Adipocyte (in vitro differentiated cells): ENCODE measurements around the gene KNCN.

Experiments used
- DNase-seq: peaks from one replicate; pipeline ENCODE4 v3.0.0-alpha.2; 2015; ENCODE audit warnings: low read depth
- H3K27me3 ChIP-seq: replicated peaks from 2 replicates; pipeline ENCODE4 v1.7.0; 2013; ENCODE audit warnings: mild to moderate bottlenecking, low read length, moderate library complexity; ENCODE audit not compliant: control insufficient read depth, insufficient read depth
- H3K36me3 ChIP-seq: 2 replicates; pipeline ENCODE4 v1.7.0; 2013; ENCODE audit warnings: low read length, mild to moderate bottlenecking, moderate library complexity; ENCODE audit not compliant: control insufficient read depth, insufficient read depth, severe bottlenecking
- H3K4me1 ChIP-seq: 2 replicates; pipeline ENCODE4 v1.7.0; 2013; ENCODE audit warnings: mild to moderate bottlenecking, low read length, moderate library complexity; ENCODE audit not compliant: control insufficient read depth, insufficient read depth
- H3K4me3 ChIP-seq: 2 replicates; pipeline ENCODE4 v1.7.0; 2013; ENCODE audit warnings: mild to moderate bottlenecking, low read length, moderate library complexity
- H3K9ac ChIP-seq: 2 replicates; pipeline ENCODE4 v1.7.0; 2013; ENCODE audit warnings: mild to moderate bottlenecking, low read length, moderate library complexity
- H3K9me3 ChIP-seq: 2 replicates; pipeline ENCODE4 v1.7.0; 2013; ENCODE audit warnings: mild to moderate bottlenecking, low read length, moderate library complexity; ENCODE audit not compliant: control insufficient read depth

The KNCN gene

DNA sequence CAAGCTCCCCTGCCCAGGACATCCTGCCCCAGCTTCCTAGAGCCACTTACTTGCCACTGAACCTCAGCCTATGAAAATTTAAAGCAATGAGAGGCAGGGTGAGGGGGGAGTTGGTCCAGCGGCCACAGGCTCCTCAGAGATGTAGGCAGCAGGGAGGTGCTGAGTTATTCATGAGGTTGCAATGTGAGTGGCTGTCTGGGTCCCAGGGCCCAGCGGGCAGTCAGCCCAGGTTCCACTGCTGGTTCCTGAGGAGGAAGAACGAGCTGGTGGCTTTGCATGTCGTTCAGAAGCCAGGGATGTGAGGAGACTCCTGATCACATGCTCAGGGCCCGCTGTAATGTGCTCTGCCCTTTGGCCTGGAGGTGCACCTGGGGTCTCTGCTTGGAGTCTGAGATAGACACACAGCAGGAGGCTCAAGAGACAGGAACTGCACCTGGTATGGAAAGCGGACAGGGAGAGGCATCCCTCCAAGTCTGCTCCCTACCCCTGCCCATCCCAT is at the start of gene KNCN:
Gene KNCN (minus strand): TSS at position 51 of the 499 bp plus-strand sequence. CDS start 432 bp downstream, outside the sequence.
- Histone ChIP-seq H3K27me3 (peaks cover 58% of the 10 kb centered on the region), H3K9ac (no peak within 1 kb of the TSS), H3K36me3 (no peaks in the 10 kb centered on the region), H3K9me3 (no peaks in the 10 kb centered on the region), H3K4me3 (no peak within 1 kb of the TSS), H3K4me1 (no peaks in the 10 kb centered on the region)
- DNase-seq = no peak

DNA sequence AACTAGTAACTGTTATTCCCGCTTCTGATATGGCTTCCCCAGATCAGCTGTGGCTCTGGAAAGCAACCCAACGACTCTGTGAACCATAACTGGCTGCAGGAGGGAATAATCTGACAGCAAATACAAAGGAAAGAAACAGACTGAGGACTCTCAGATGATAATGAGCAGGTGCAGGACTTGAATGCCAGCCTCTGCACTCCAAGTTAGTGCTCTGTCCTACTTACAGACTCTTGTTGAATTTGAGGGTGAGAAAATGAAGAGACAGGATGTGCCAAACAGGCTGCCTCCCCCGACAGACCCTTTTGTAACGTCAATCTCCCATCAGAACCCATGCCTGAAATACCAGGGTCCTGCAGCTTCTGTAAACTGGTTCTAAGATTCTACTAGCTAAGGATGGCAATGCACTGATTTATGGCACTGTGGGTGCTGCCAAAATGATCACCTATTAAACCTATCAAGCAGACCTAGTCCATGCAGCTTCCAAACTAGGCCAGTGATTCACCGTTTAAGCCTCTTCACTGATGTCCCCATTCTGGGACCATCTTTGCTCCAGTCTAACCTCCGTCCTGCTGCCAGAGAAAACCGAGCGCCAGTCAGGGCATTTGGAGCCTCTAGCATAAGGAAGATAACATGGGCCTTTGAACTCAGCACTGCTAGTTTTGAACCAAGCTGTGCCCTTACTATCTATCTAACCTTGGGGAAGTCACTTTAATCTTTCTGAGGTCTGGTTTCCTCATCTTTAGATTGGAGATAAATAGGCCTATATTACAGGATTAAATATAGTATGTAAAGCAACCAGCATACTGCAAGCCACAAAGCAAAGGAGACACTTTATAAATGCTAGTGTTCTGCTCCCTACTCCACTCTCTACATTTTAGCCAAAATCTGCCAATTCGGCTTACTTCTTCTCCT is 47.9 kb upstream of the KNCN start:
- no peak overlapping the region for H3K9ac ChIP-seq
- no peaks in the 10 kb centered on the region for H3K9me3 ChIP-seq
- no peak for DNase-seq
- no peak overlapping the region for H3K4me3 ChIP-seq
- no peaks in the 10 kb centered on the region for H3K27me3 ChIP-seq
- peaks cover 13% of the 10 kb centered on the region for H3K4me1 ChIP-seq
- no peaks in the 10 kb centered on the region for H3K36me3 ChIP-seq

DNA sequence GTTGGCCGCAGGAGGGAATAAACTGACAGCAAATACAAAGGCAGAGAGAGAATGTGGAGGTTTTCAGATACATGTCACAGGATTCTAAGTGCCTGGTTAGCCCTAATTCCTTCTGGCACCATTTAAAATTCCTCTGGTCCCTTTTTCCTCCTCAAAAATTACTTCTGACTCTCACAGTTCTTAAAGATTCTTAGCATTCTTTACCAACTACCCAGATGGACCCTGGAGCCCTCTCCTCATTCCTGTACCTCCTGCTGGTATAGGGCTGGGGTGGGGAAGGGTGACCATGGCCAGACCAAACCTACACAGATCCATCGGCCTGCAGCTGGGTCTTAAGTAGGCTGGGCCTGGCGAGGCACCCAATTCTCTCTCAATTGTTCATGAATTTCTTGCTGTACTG is 45.4 kb upstream of the KNCN start:
- no peaks in the 10 kb centered on the region for H3K27me3 ChIP-seq
- no peak overlapping the region for H3K9ac ChIP-seq
- no peak overlapping the region for H3K4me3 ChIP-seq
- no peak for DNase-seq
- peaks cover 6% of the 10 kb centered on the region for H3K4me1 ChIP-seq
- H3K9me3 ChIP-seq = no peaks in the 10 kb centered on the region
- H3K36me3 ChIP-seq = peaks cover 21% of the 10 kb centered on the region

DNA sequence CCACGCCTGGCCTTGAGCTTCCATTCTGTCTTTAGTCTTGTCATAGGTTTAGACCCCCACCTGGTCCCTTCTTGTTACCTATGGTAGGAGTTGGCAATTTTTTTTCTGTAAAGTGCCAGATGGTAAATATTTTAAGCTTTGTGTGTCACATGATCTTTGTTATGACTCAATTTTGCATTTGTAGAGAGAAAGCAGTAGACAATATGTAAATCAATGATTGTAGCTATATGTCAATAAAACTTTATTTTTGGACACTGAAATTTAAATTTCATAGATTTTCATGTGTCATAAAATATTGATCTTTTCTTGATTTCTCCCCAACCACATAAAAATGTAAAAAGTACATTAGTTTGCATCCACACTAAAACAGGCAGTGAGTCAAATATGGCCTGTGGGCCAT is 44.6 kb upstream of the KNCN start:
- no peak overlapping the region for H3K9ac ChIP-seq
- no peaks in the 10 kb centered on the region for H3K27me3 ChIP-seq
- DNase-seq = no peak
- peaks cover 6% of the 10 kb centered on the region for H3K4me1 ChIP-seq
- H3K4me3 ChIP-seq = no peak overlapping the region
- H3K36me3 ChIP-seq = peaks cover 29% of the 10 kb centered on the region
- no peaks in the 10 kb centered on the region for H3K9me3 ChIP-seq

DNA sequence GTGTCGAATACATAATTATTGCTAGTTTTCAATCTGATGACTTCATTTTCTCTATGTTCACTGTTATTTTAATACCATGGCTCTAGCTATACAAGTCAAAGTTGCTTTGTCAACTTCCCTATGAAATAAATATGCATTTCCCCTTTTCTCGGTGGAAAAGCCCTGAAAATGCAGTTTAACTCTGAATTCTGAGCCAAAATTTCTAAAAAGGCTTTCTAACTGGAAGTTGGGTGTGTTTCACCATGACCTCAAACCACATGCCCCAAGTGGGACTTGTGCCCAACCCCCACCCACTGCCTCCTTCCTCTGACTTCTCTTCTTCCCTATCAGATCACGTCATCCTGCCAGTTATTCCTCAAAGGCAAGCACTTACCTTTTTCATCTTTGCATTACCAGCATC is 43.7 kb upstream of the KNCN start:
- no peak overlapping the region for H3K9ac ChIP-seq
- H3K27me3 ChIP-seq = no peaks in the 10 kb centered on the region
- no peak overlapping the region for H3K4me3 ChIP-seq
- no peak for DNase-seq
- peaks cover 6% of the 10 kb centered on the region for H3K4me1 ChIP-seq
- peaks cover 38% of the 10 kb centered on the region for H3K36me3 ChIP-seq
- peaks cover 3% of the 10 kb centered on the region for H3K9me3 ChIP-seq

DNA sequence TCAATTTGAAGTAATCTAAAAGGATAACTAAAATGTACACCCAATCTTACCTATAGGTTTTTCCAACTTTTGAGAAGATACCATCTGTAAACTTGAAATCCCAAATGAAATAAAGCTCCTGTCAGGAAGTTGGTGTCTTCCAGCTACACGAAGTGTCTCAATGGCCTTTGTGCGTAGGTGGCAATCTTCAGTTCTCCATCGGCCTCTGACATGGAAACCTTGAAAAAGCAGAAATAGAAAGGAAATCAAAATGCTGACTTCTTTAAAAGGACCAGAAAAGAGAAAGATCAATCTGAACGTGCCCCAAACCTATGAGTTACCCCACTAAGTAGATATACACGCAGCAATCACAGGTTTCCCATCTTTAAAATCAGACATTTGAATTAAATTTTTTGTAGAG is 42.6 kb upstream of the KNCN start:
- Histone ChIP-seq H3K9ac (no peak overlapping the region), H3K9me3 (peaks cover 10% of the 10 kb centered on the region), H3K36me3 (peaks cover 49% of the 10 kb centered on the region), H3K27me3 (no peaks in the 10 kb centered on the region), H3K4me3 (no peak overlapping the region), H3K4me1 (peaks cover 6% of the 10 kb centered on the region)
- DNase-seq = no peak

DNA sequence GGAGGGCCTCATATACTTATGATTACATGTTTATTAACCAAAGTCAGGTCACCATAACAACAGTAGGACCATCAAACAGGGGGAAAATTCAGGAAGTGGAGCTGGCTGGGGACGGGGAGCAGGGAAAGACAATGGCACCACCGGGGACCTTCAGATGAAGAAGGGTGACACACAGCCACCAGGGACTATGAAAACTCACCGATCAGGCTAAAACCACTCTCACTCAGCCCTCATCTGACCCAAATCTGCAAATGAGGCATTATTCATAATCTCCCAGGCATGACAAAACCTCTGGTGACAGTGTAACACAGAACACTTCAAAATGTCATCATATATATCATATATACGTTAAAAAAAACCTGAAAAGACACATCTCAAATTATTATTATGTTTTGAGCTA is 41.4 kb upstream of the KNCN start:
- Histone ChIP-seq H3K4me1 (peaks cover 6% of the 10 kb centered on the region), H3K9ac (no peak overlapping the region), H3K27me3 (no peaks in the 10 kb centered on the region), H3K36me3 (peaks cover 52% of the 10 kb centered on the region), H3K9me3 (peaks cover 10% of the 10 kb centered on the region), H3K4me3 (no peak overlapping the region)
- DNase-seq = no peak

DNA sequence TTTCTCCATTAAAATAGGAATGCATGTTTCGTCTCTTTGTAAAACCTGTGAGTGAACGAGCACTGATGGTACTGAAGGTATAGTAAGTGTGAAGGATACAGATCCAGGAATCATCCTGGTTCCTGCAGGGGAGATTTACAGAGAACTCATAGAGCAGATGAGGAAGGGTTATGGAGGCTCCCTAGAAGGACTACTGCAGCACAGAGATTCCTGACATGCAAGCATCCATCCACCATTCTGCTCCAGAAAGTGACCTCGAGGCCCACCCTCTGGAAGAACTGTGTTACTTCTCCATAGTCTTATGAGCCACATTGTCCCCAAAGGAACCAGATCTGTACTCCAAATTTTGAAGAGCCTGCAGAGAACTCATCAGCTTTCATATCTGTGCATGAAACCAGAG is 38.1 kb upstream of the KNCN start:
- no peak overlapping the region for H3K9ac ChIP-seq
- no peaks in the 10 kb centered on the region for H3K27me3 ChIP-seq
- peaks cover 10% of the 10 kb centered on the region for H3K9me3 ChIP-seq
- no peak overlapping the region for H3K4me3 ChIP-seq
- H3K36me3 ChIP-seq = peaks cover 61% of the 10 kb centered on the region
- DNase-seq = no peak
- H3K4me1 ChIP-seq = no peaks in the 10 kb centered on the region

DNA sequence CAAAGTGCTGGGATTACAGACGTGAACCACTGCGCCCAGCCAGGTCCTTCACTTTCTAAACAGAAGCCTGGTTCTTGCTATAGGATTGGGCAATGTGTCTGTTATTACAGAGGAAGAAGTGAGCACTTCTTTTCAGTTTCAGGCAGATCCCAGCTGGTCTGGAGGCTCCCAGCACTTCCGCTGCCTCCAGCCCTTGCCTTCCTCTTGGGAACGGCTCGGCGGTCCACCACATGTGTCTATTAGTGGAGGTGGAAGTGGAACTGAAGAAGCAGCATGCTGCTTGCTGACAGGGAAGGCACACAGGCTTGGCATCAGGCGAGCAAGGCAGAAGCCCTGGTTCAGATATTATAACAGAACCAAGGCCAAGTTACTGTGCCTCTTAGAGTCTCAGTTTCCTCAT is 35.6 kb upstream of the KNCN start:
- Histone ChIP-seq H3K36me3 (peaks cover 66% of the 10 kb centered on the region), H3K9me3 (peaks cover 10% of the 10 kb centered on the region)
- DNase-seq = no peak

DNA sequence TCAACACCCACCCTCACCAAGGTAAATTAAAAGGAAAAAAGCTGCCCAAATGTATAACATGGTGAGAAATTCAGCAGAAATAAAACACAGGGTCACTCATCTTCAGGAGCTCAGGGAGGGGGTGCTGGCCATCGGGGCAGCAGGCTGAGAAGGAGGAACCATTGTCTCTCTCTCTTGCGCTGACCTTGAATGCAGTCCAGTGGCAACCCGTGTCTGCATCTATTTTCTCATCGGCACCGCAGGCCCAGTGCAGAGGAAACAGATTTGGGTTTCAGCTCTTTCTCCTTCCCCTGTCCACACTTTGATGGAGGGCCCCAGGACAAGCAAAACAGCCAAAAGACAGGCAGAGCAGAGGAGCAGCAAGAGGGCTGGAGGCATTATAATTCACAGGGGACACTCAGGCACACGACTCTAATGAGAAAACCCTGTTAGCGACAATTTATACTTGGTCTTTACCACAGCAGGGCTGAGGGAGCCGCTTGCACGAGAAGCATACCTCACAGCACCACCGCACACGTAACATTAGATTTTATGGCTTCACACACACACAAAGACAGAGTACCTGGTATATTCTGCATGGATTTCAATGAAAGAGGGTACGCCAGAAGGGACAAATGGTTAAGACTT is 34.0 kb upstream of the KNCN start:
- Histone ChIP-seq H3K4me1 (no peaks in the 10 kb centered on the region), H3K27me3 (no peaks in the 10 kb centered on the region), H3K36me3 (peaks cover 51% of the 10 kb centered on the region), H3K9ac (no peak overlapping the region), H3K4me3 (no peak overlapping the region), H3K9me3 (peaks cover 10% of the 10 kb centered on the region)
- no peak for DNase-seq

More for the DNA sequence above, 35.6 kb upstream of the KNCN start:
- no peaks in the 10 kb centered on the region for H3K27me3 ChIP-seq
- H3K4me3 ChIP-seq = no peak overlapping the region
- H3K9ac ChIP-seq = no peak overlapping the region
- no peaks in the 10 kb centered on the region for H3K4me1 ChIP-seq

DNA sequence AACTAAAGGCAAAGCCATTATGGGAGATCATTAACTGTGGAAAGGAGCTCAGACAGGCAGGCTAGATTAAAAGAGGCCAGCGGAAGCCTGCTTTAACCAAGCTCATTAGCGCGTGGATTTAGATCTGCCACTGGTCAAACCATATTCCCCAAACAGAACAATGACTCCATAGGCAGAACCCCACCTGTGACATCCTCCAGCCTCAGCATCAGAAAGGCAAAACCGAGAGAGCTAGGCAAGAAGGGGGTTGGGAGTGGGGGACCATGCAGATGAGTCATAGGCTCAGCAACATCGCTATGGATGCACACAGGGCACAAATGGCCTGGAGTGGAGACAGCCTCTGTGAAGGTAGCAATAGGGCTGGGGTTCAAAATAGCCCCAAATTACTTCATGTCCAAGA is 32.0 kb upstream of the KNCN start:
- Histone ChIP-seq H3K4me3 (no peak overlapping the region), H3K36me3 (peaks cover 50% of the 10 kb centered on the region), H3K27me3 (no peaks in the 10 kb centered on the region), H3K9ac (no peak overlapping the region), H3K9me3 (no peaks in the 10 kb centered on the region), H3K4me1 (peaks cover 7% of the 10 kb centered on the region)
- no peak for DNase-seq
